RPMI7951 (cell line): ENCODE data around the gene GET3. TPM values are rescaled to one million over a fixed set of nuclear protein-coding genes. Genes with fewer than 3 reads are reported as not detected.

Experiments used
- DNase-seq: peaks from one replicate; pipeline ENCODE4 v3.0.0-alpha.2; 2012; ENCODE audit warnings: low read depth
- total RNA-seq: library from RNA; depleted of rRNA; stranded (reverse); fragments of >200 nt; shearing (Covaris generic); gene quantifications from 2 replicates; pipeline ENCODE4 v1.2.3, GENCODE V29; 2014

Gene GET3
- total RNA-seq, 1 experiment from 2014 or later = 127 TPM

DNA sequence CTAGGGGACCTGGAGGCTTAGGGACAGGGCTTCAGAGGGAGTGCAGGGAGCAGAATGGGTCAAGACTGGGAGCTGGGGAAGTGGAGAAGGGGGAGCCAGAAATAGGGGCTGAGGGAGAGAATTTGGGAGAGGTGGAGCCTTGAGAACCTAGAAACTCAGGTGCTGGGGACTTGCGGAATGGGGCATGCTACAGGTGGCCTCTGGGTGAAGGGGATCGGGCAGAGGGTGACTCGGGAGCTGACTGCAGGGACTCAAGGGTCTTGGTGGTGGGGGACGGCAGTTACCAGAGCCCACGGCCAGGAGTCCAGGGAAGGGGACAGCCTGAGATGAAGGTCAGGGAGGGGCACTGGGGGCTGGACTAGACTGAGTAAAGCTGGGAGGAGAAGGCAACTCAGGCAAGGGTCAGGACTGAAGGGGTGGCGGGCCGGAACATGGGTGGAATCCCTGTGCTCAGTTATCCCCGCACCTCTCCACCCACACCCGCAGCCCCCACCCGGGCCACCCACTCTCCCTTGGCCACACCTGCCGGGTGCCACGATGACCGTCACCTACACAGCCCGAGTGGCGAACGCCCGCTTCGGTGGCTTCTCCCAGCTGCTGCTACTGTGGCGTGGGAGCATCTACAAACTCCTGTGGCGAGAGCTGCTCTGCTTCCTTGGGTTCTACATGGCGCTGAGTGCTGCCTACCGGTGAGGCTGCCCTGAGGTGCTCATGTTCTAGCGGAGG lies 14.9 kb downstream of the GET3 start:
- no peak for DNase-seq

DNA sequence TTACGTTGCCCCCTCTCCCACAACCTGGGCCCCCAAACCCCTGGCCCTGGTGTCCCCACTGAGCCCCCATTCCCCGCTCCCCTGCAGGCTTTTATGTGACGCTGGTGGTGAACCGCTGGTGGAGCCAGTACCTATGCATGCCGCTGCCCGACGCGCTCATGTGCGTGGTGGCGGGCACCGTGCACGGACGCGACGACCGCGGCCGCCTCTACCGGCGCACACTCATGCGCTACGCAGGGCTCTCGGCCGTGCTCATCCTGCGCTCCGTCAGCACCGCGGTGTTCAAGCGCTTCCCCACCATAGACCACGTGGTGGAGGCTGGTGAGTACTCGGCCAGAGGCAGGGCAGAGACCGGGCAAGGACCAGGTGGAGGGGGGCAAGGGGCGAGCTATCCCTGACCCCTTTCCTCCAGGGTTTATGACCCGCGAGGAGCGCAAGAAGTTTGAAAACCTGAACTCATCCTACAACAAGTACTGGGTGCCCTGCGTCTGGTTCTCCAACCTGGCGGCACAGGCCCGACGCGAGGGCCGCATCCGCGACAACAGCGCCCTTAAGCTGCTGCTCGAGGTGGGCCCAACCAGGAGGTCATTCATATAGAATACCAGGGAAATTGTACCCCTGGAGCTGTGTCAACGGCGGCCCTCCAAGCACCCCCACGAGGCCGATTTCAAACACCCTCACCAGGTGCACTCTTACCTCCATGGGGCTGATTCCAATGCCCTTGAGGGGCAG lies 17.3 kb downstream of the GET3 start:
- DNase-seq = no peak

DNA sequence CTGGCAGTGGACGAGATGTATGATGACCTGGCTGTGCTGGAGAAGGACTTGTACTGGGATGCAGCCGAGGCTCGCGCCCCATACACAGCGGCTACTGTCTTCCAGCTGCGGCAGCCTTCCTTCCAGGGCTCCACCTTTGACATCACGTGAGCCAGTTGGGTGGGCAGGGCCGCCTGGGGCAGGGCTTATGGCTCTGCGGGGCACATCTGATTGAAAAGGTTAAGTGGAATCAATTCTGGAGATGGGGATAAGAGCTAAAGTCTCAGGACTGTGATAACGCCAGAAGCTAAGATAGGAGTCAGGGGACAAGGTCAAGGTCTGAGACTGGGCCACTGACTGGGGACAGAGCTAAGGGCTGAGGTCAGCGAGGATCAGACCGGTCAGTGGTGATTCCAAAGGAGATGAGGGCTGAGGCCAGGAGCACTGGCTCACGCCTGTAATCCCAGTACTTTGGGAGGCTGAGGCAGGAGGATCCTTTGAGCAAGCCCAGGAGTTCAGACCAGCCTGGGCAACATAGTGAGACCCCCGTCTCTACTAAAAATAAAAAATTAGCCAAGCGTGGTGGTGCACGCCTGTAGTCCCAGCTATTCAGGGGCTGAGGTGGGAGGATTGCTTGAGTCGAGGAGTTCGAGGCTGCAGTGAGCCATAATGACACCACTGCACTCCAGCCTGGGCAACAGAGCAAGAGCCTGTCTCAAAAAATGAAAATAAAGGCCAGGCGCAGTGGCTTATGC lies 19.0 kb downstream of the GET3 start:
- DNase-seq = no peak

DNA sequence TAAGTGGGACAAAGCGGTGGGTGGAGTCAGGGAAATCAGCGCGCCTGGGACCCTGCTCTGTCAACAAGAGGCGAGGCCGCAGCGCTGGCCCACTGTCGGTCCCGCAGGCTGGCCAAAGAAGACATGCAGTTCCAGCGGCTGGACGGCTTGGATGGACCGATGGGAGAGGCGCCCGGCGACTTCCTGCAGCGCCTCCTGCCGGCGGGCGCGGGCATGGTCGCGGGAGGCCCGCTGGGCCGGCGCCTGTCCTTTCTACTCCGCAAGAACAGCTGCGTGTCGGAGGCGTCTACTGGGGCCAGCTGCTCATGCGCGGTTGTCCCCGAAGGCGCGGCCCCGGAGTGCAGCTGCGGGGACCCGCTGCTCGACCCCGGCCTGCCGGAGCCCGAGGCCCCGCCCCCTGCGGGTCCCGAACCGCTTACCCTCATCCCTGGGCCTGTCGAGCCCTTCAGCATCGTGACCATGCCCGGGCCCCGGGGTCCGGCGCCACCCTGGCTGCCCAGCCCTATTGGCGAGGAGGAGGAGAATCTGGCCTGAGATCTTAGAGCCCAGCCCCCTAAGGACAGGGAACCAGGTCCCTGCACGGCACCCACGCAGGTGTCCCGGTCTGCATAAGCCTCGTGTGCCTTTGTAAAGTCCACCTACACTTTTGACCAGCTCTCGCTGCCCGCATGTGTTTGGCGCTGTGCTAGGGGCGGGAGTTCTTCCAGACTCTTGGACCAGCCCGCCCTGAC lies 20.4 kb downstream of the GET3 start:
- DNase-seq = peak; percentile 72

DNA sequence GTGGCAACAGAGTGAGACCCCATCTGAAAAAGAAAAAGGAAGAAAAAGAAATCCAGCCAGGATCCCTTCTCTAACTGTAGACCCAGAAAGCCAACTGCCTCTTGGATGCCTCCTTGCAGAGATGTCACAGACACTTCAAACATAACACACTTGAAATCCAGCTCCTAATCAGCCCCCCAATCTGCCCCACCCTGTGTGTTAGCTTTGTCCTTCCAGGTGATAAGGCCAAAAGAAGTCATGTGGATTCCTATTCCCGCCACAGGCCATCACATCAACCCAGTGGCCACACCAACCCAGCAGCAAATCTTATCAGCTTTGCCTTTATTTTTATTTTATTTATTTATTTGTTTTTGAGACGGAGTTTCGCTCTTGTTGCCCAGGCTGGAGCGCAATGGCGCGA lies 22.4 kb downstream of the GET3 start:
- DNase-seq = no peak

DNA sequence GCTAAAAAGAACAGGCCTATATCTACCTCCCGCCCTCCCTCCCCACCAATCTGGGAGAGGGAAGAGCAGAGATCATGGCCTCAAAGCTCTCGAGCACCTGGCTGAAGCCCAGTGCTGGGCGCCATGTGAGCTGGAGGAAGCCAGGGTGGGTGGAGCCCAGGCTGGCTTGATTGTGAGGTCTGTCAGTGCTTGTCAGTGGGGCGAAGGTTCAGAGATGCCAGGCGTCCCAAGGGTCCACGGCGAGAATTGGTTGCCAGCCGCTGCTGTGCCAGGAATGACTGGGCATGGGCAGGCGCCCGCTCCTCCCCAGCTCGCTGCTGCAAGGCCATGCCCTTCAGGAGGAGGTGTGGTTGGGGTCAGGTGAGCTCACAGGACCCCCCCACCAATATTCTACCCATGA lies 25.8 kb downstream of the GET3 start:
- no peak for DNase-seq

DNA sequence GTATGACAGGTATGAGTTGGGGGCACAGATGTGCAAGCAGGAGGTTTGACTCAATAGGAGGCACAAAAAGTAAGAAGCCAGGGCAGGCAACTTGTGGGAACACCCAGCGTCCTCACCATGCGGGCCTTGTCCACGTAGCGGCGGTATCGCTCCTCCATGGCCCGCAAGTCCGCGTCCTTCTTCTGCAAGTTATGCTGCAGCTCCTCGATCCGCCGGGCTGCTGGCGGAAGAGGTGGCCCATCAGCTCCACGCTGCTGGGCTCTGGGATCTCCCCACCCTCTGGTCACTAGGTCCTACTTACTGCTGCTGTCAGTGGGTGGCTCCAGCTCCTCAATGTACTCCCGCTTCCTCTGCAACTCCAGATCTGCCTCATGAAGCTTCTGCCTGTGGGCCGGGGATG lies 27.4 kb downstream of the GET3 start:
- DNase-seq = no peak

DNA sequence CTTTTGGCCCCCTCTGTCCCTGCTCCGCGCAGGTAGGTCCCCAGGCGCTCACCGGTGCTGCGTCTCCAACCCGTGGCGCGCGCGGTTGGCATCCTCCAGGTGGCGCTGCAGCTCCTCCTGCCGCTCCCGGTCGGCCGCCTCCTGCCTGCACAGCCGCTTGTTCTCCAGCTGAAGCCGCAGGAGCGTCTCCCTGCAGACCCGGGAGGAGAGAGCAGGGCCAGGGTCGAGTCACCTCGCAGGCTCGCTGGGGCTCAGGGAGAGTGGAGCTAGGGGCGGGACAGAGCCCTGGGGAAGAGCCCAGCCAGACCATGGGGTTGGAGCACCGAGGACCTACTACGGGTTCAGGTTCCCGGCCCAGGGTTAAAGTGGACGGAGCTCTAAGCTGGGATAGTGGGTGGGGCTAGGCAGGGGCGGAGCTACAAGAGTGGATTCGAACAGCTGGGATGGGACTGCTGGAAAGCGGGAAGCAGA lies 28.8 kb downstream of the GET3 start:
- DNase-seq = peak; percentile 77

DNA sequence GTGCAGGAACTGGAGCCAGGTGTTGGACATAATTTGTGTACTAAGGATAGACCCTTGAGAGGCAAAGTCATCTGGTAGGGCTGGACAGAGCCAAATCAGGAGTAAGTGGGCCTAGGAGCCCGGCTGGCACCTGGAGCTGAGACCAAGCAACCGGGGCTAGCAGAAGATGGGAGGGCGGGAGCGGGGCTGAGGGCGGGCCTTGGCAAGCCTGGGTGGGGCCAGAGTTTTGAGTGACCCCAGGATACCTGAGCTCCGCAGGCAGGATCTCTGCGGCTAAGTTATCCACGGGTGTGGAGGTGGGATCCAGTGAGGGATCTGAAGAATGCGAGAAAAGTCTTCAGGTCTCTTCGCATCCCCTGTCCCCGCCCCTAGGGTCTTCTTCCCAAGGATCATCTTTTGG lies 29.9 kb downstream of the GET3 start:
- DNase-seq = no peak

DNA sequence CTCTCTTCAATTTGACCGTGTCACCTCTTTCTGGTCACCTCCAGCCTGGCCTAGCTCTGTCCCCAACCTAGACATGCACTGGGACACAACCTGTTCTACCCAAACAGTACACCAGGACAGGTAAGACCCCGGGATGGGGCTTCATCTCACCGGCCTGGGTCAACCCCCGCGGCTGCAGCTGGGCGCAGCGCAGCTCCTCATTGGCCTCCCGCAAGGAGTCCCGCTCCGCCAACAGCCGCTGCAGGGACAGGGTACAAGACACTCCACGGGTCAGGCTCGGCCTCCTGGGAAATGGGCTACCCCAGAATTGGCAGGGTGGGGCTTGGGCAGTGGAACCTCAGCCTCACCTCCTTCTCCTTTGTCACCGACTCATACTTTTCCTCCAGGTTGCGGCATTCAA lies 30.4 kb downstream of the GET3 start:
- DNase-seq = no peak

DNA sequence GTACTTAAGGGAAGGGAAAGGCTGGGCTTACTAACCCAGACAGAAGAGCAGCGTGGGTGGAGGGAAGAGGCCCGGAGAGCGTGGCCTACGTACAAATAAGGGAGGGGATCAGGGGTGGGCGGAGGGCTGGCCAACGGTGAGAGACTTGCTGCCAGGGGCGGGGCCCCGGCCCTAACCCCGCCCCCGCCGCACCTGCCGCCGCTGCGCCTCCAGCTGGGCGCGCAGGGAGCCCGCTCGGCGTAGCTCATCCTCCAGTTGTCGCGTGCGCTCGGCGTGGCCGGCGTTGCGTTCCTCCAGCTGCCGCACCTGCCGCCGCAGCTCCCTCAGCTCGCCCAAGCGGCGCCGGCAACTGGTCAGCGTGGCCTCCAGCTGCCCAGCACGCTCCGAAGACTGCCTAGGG lies 32.4 kb downstream of the GET3 start:
- no peak for DNase-seq

DNA sequence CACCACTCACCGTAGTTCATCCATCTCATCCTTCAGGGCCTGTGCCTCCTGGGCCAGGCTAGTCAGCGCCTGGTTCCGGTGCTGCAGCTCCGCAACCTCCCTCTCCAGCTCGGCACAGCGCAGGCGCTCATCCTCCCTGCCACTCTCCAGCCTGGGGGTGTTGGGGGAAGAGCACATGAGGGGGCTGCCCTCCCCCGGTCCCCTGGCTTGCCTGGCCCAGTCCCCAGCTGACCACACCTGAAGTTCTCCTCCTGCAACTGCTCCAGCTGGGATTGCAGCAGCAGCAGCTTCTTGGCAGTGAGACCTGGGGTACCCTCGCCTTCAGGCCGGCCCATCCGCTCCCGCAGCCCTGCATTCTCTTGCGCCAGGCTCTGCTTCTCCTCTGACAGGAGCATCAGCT lies 33.6 kb downstream of the GET3 start:
- DNase-seq = no peak

DNA sequence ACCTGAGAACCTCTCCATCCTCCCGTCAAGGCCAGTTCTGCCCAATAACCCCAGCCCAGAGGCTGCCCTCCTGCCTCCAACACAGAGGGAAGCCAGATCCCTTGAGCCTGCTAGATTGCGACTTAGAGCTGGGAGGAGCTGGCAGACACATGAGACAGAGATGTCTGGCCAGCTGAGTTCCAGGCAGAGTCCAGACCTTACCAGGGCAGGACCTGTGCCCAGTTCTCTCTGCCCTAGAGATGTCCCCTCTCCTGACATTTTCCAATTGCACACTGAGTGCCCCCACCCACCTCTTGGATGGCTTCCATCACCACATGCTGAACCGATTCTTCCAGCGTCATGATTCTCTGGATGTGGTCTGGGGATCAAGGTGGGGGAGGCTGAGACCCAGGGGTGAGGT lies 35.0 kb downstream of the GET3 start:
- DNase-seq = no peak

DNA sequence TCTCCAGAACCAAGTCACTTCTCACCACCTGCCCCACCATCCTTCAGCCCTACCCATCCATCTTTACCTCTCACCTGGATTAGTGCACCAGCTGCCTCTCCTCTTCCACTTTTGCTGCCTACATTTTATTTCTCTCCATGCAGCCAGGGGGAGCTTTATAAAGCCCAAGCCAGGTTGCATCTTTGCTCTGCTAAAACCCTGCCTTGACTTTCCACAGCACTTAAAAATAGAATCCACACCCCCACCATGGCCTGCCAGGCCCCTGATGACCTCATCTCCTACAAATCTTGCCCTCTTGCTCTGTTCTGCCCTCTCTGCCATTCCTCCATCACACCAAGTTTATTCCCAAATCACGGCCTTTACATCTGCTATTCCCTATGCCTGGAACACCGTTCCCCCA lies 36.3 kb downstream of the GET3 start:
- peak; percentile 47 for DNase-seq

DNA sequence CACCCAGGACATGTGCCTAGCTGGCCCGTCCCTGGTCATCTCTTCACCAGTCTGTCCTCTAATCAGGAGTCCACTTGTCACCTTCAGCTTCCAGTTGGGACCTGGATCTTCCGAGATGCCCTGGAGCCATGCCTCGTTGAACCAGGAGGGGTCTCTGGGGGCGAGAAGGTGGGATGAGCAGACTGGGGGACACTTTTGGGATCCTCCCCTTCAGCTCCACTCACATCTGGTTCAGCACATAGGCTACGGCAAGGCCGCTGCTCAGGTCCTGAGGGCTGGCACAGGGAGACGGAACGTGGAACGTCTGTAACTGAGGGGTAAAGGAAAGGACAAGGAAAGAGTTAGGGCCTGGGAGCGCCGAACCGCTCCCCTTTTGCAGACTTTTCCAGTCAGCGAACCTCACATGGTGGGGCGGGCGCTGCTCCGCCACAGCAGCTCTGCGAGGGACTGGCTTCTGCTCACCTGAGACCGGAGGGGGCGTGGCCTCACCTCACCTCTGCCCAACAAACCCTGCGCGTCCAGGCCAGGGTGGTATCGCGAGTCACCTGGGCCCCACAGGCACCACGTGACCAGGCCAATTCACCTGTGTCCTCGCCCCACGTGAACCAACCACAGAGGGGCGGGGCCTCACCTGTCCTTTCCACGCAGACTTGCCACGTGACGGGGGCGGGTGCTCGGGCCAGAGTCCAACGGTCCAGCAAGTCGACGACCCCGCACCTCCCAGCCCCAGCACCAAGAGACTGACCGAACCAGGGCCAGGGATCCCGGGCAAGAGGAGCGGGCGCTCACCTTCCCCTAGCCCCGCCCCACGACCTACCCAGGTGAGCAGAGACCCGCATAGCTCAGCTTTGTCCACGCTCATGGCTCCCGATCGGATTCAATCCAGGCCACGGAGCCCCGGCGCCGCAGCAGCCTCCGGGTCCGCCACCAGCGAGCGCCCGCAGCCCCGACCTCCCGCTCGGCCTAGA lies 37.6 kb downstream of the GET3 start, which contains the start of gene HOOK2:
HOOK2 (minus strand) TSS at position 965 of the 968 bp plus-strand sequence; CDS start at position 862, 103 bp downstream.
- DNase-seq = no peak

DNA sequence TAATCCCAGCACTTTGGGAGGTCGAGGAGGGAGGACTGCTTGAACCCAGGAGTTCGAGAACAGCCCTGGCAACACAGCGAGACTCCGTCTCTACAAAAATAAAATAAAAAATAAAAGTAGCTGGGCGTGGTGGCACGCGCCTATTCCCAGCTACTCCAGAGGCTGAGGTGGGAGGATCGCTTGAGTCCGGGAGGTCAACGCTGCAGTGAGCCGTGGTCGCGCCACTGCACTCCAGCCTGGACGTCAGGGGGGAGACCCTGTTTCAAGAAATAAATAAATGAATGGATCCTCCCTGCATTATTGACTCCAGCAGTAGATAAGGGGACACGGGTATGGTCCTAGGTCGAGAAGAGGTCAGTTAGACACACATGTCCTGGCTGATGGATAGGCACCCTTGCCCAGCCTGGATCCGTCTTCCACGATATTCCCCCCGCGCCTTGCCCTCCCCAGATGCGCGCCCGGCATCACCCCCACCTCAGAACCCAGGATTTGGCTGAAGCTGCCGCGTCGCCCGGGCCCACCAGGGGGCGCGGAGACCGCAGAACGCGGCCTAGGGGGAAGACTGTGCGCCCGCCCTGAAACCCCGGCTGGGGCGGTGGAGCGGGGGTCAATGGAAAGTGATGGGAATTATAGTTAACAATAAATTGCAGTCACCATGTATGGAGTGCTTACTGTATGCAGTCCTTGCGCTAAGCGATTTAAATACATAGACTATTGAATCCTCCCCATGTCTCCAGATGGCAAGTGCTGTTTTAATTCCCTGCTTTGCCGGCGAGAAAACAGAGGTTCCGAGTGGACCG lies 40.1 kb downstream of the GET3 start:
- peak; percentile 70 for DNase-seq

DNA sequence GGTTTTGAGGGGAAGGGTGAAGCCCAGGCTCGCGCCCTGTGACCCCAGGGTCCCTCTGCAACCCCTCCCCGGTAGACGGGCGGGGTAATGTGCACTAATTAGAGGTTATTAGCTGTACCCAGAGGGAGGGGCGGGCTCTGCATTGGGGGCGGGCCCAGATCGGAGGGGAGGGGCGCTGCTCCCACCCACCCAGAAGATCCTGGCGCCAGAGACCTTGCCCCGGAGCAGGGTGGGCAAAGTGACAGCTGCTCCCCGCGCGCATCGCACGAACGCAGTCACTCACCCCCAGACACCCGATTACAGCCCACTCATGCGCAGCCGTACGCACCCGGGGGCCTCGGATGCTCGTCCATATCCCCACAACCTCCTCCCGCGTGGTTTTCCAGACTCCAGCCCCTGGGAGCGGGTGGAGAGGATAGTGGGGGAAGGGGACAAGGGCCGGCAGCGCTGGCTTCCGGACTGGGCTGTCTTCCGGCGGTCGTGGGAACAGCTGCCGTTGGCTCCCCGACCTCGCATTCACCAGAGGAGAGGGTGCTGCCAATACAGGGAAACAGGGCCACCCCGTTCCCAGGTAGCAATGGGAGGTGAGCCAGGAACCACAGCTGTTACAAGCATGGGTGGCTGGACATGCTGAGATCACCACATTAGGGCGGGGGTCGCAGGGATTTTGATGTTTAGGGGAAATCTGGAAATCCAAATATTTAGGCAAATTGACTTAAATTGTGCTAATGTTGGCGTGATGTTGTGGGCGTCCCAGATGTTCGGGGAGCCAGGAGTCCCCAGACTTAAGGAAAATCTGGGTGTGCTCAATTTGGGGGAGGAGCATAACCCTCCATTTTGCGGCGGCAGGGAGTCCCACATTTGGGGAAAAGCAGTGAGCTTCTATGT lies 41.0 kb downstream of the GET3 start:
- DNase-seq = peak; percentile 82

DNA sequence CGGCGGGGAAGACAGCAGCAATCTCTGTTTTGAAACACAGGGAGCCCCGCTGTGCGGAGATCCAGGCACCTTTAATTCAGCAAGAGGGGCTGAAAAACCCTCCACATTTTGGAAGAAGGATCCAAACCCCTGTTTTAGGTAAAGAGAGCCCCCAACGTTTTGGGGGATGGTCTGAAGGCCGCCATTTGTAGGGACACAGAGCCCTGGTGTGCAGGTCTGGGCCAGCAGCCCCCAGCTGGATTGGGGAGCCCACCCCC lies 41.5 kb downstream of the GET3 start:
- no peak for DNase-seq
